GM18867 (cell line): Measurements from ENCODE around the gene C5orf47.

ENCODE experiments used
- ATAC-seq: cut with Tn5 transposase; IDR thresholded peaks from one replicate; pipeline ENCODE4 v1.9.1; 2021; ENCODE audit warnings: mild to moderate bottlenecking, moderate library complexity; ENCODE audit not compliant: unreplicated experiment

C5orf47 gene

GRCh38 chr5:173988554-173989431 is at the start of gene C5orf47:
Gene C5orf47, plus strand, starts transcription at chr5:173989170. Its CDS starts 94 bp downstream, at chr5:173989264.
- no peak for ATAC-seq

GRCh38 chr5:173940269-173940668 is 48.7 kb upstream of the C5orf47 start:
- no peak for ATAC-seq

- ATAC-seq = no peak
Observed at GRCh38 chr5:173941102-173941501, 47.9 kb upstream of the C5orf47 start.

GRCh38 chr5:173941758-173942401 is 47.1 kb upstream of the C5orf47 start:
- ATAC-seq = no peak

- no peak for ATAC-seq
Observed at GRCh38 chr5:173944511-173944910, 44.5 kb upstream of the C5orf47 start.

GRCh38 chr5:173945160-173945559 is 43.8 kb upstream of the C5orf47 start:
- no peak for ATAC-seq

- ATAC-seq = no peak
Observed at GRCh38 chr5:173946323-173946722, 42.6 kb upstream of the C5orf47 start.

- no peak for ATAC-seq
Observed at GRCh38 chr5:173950829-173951228, 38.1 kb upstream of the C5orf47 start.

GRCh38 chr5:173953528-173954090 is 35.4 kb upstream of the C5orf47 start:
- ATAC-seq = no peak

- ATAC-seq = no peak
Observed at GRCh38 chr5:173954671-173955521, 34.1 kb upstream of the C5orf47 start.

GRCh38 chr5:173960986-173961385 is 28.0 kb upstream of the C5orf47 start:
- ATAC-seq = no peak

GRCh38 chr5:173961418-173961817 is 27.6 kb upstream of the C5orf47 start:
- no peak for ATAC-seq

GRCh38 chr5:173962436-173962972 is 26.5 kb upstream of the C5orf47 start:
- ATAC-seq = no peak

GRCh38 chr5:173963182-173963838 is 25.7 kb upstream of the C5orf47 start:
- no peak for ATAC-seq

GRCh38 chr5:173963867-173964441 is 25.0 kb upstream of the C5orf47 start:
- no peak for ATAC-seq

- ATAC-seq = no peak
Observed at GRCh38 chr5:173964506-173964905, 24.5 kb upstream of the C5orf47 start.

GRCh38 chr5:173967241-173967640 is 21.7 kb upstream of the C5orf47 start:
- ATAC-seq = no peak

GRCh38 chr5:173968154-173968797 is 20.7 kb upstream of the C5orf47 start:
- ATAC-seq = no peak
